GM19238 (cell line): Measurements from ENCODE around the gene C1orf159.
"Not testable (repeated sequence)": the region's sequence is repeated elsewhere in the genome, so short reads cannot be mapped to it uniquely, and the experiment has no call there.

Experiments
- DNase-seq: peaks from one replicate; pipeline ENCODE4 v3.0.0; 2011; ENCODE audit warnings: low spot score; ENCODE audit not compliant: insufficient read length

Gene C1orf159

GRCh38 chr1:1150100-1150499 lies 34.2 kb upstream of the C1orf159 start:
- no peak for DNase-seq

- no peak for DNase-seq
Observed at GRCh38 chr1:1149416-1149815, 33.5 kb upstream of the C1orf159 start.

GRCh38 chr1:1148569-1148968 lies 32.7 kb upstream of the C1orf159 start:
- no peak for DNase-seq

- DNase-seq, result no peak
Observed at GRCh38 chr1:1148061-1148460, 32.2 kb upstream of the C1orf159 start.

GRCh38 chr1:1146596-1146995 lies 30.7 kb upstream of the C1orf159 start:
- no peak for DNase-seq

- no peak for DNase-seq
Observed at GRCh38 chr1:1146026-1146425, 30.1 kb upstream of the C1orf159 start.

GRCh38 chr1:1145547-1145914 lies 29.6 kb upstream of the C1orf159 start:
- DNase-seq, result no peak

GRCh38 chr1:1144843-1145546 lies 29.1 kb upstream of the C1orf159 start:
- no peak for DNase-seq

- peak; percentile 80 for DNase-seq
Observed at GRCh38 chr1:1144122-1144842, 28.4 kb upstream of the C1orf159 start.

- DNase-seq, result no peak
Observed at GRCh38 chr1:1143636-1144035, 27.7 kb upstream of the C1orf159 start.

GRCh38 chr1:1142844-1143243 lies 27.0 kb upstream of the C1orf159 start:
- no peak for DNase-seq

- DNase-seq, result not testable (repeated sequence)
Observed at GRCh38 chr1:1142352-1142751, 26.5 kb upstream of the C1orf159 start.

- DNase-seq, result no peak
Observed at GRCh38 chr1:1141911-1142250, 26.0 kb upstream of the C1orf159 start.

- no peak for DNase-seq
Observed at GRCh38 chr1:1141244-1141910, 25.5 kb upstream of the C1orf159 start.

GRCh38 chr1:1140673-1141072 lies 24.8 kb upstream of the C1orf159 start:
- DNase-seq, result no peak

- DNase-seq, result peak; percentile 88
Observed at GRCh38 chr1:1137256-1138045, 21.6 kb upstream of the C1orf159 start.

GRCh38 chr1:1136547-1137230 lies 20.8 kb upstream of the C1orf159 start:
- DNase-seq, result peak; percentile 54

GRCh38 chr1:1135339-1136136 lies 19.6 kb upstream of the C1orf159 start:
- DNase-seq, result no peak

- DNase-seq, result no peak
Observed at GRCh38 chr1:1134300-1134970, 18.5 kb upstream of the C1orf159 start.
